Activated CD4-positive, alpha-beta T cell treated with anti-CD3 and anti-CD28 coated beads, Interleukin-2, amount 10 ng/mL, durations not matched to agents 24 days and 14 days (primary cell): ENCODE results near the gene DPYD. TPM values are rescaled to one million over a fixed set of nuclear protein-coding genes. Genes with fewer than 3 reads are reported as not detected.
"Not testable (repeated sequence)": the region's sequence is repeated elsewhere in the genome, so short reads cannot be mapped to it uniquely, and the experiment has no call there.

Experiments
- DNase-seq: peaks from one replicate; pipeline ENCODE4 v3.0.0; 2022
- H3K27ac Mint-ChIP-seq: one replicate; pipeline ENCODE4 v1.8.0; 2022; ENCODE audit warnings: mild to moderate bottlenecking, mixed read lengths
- H3K27me3 Mint-ChIP-seq: one replicate; pipeline ENCODE4 v1.8.0; 2022; ENCODE audit warnings: mixed read lengths
- H3K36me3 Mint-ChIP-seq: one replicate; pipeline ENCODE4 v1.8.0; 2022; ENCODE audit warnings: low read depth, mild to moderate bottlenecking, mixed read lengths
- H3K4me1 Mint-ChIP-seq: one replicate; pipeline ENCODE4 v1.8.0; 2021; ENCODE audit warnings: mixed read lengths
- H3K4me3 Mint-ChIP-seq: one replicate; pipeline ENCODE4 v1.8.0; 2022; ENCODE audit warnings: mild to moderate bottlenecking, moderate library complexity, mixed read lengths
- H3K9me3 Mint-ChIP-seq: one replicate; pipeline ENCODE4 v1.8.0; 2021; ENCODE audit warnings: mixed read lengths
- intact Hi-C: fragments of 100-400 bp; cut with micrococcal nuclease; formaldehyde crosslinking; loops from one replicate; pipeline ENCODE4 v1.15.1; 2023
- total RNA-seq: library from RNA; stranded (reverse); gene quantifications from 2 replicates; pipeline ENCODE4 v1.2.3, GENCODE V29; 2022

Gene DPYD
- total RNA-seq, 1 donor from 2014 or later, result 13.4 TPM

GRCh38 chr1:97254731-97255463 lies 665.9 kb downstream of the DPYD start:
- no peak for DNase-seq
- peaks cover 2% of the 10 kb centered on the region for H3K4me1 Mint-ChIP-seq
- H3K36me3 Mint-ChIP-seq, result no peaks in the 10 kb centered on the region
- intact Hi-C loops, result no loop called here
- no peak overlapping the region for H3K4me3 Mint-ChIP-seq
- H3K9me3 Mint-ChIP-seq, result no peaks in the 10 kb centered on the region
- no peak overlapping the region for H3K27ac Mint-ChIP-seq
- no peaks in the 10 kb centered on the region for H3K27me3 Mint-ChIP-seq

- H3K27me3 Mint-ChIP-seq, result no peaks in the 10 kb centered on the region
- peaks cover 2% of the 10 kb centered on the region for H3K4me1 Mint-ChIP-seq
- no peak overlapping the region for H3K4me3 Mint-ChIP-seq
- H3K27ac Mint-ChIP-seq, result no peak overlapping the region
- no peak for DNase-seq
- H3K9me3 Mint-ChIP-seq, result no peaks in the 10 kb centered on the region
- intact Hi-C loops, result no loop called here
- H3K36me3 Mint-ChIP-seq, result no peaks in the 10 kb centered on the region
Observed at GRCh38 chr1:97252925-97253324, 667.9 kb downstream of the DPYD start.

GRCh38 chr1:97252076-97252475 lies 668.8 kb downstream of the DPYD start:
- Mint-ChIP-seq H3K27me3 (no peaks in the 10 kb centered on the region), H3K4me3 (no peak overlapping the region), H3K36me3 (no peaks in the 10 kb centered on the region), H3K4me1 (peaks cover 2% of the 10 kb centered on the region), H3K27ac (no peak overlapping the region), H3K9me3 (no peaks in the 10 kb centered on the region)
- intact Hi-C loops, result no loop called here
- no peak for DNase-seq

GRCh38 chr1:97247196-97247595 lies 673.6 kb downstream of the DPYD start:
- no peak overlapping the region for H3K27ac Mint-ChIP-seq
- DNase-seq, result no peak
- no peaks in the 10 kb centered on the region for H3K36me3 Mint-ChIP-seq
- H3K4me1 Mint-ChIP-seq, result no peaks in the 10 kb centered on the region
- H3K4me3 Mint-ChIP-seq, result no peak overlapping the region
- no peaks in the 10 kb centered on the region for H3K9me3 Mint-ChIP-seq
- no peaks in the 10 kb centered on the region for H3K27me3 Mint-ChIP-seq
- intact Hi-C loops, result no loop called here

- H3K27me3 Mint-ChIP-seq, result no peaks in the 10 kb centered on the region
- intact Hi-C loops, result no loop called here
- H3K4me1 Mint-ChIP-seq, result no peaks in the 10 kb centered on the region
- no peaks in the 10 kb centered on the region for H3K9me3 Mint-ChIP-seq
- DNase-seq, result no peak
- no peak overlapping the region for H3K4me3 Mint-ChIP-seq
- H3K27ac Mint-ChIP-seq, result no peak overlapping the region
- H3K36me3 Mint-ChIP-seq, result no peaks in the 10 kb centered on the region
Observed at GRCh38 chr1:97245682-97246081, 675.2 kb downstream of the DPYD start.

GRCh38 chr1:97245026-97245425 lies 675.8 kb downstream of the DPYD start:
- Mint-ChIP-seq H3K4me3 (no peak overlapping the region), H3K9me3 (no peaks in the 10 kb centered on the region), H3K36me3 (no peaks in the 10 kb centered on the region), H3K27ac (no peak overlapping the region), H3K4me1 (no peaks in the 10 kb centered on the region), H3K27me3 (no peaks in the 10 kb centered on the region)
- no peak for DNase-seq
- intact Hi-C loops, result no loop called here

GRCh38 chr1:97243973-97244560 lies 676.8 kb downstream of the DPYD start:
- H3K27ac Mint-ChIP-seq, result no peak overlapping the region
- no peak for DNase-seq
- H3K4me3 Mint-ChIP-seq, result no peak overlapping the region
- no peaks in the 10 kb centered on the region for H3K9me3 Mint-ChIP-seq
- no peaks in the 10 kb centered on the region for H3K36me3 Mint-ChIP-seq
- H3K4me1 Mint-ChIP-seq, result no peaks in the 10 kb centered on the region
- H3K27me3 Mint-ChIP-seq, result no peaks in the 10 kb centered on the region
- intact Hi-C loops, result loop anchor here (5.0 kb wide), 1 partner anchor 808 kb away; no protein-coding TSS in a partner anchor

- intact Hi-C loops, result no loop called here
- H3K27ac Mint-ChIP-seq, result no peak overlapping the region
- H3K36me3 Mint-ChIP-seq, result no peaks in the 10 kb centered on the region
- no peaks in the 10 kb centered on the region for H3K27me3 Mint-ChIP-seq
- H3K4me3 Mint-ChIP-seq, result no peak overlapping the region
- no peak for DNase-seq
- no peaks in the 10 kb centered on the region for H3K9me3 Mint-ChIP-seq
- no peaks in the 10 kb centered on the region for H3K4me1 Mint-ChIP-seq
Observed at GRCh38 chr1:97238816-97239215, 682.0 kb downstream of the DPYD start.

GRCh38 chr1:97231354-97231753 lies 689.5 kb downstream of the DPYD start:
- DNase-seq, intact Hi-C loops, H3K4me1 Mint-ChIP-seq, H3K27me3 Mint-ChIP-seq, H3K4me3 Mint-ChIP-seq, H3K36me3 Mint-ChIP-seq, H3K27ac Mint-ChIP-seq, H3K9me3 Mint-ChIP-seq: not testable (repeated sequence)

GRCh38 chr1:97212671-97213070 lies 708.2 kb downstream of the DPYD start:
- intact Hi-C loops, result no loop called here
- H3K4me1 Mint-ChIP-seq, result no peaks in the 10 kb centered on the region
- H3K27ac Mint-ChIP-seq, result no peak overlapping the region
- H3K36me3 Mint-ChIP-seq, result no peaks in the 10 kb centered on the region
- H3K4me3 Mint-ChIP-seq, result no peak overlapping the region
- peaks cover 5% of the 10 kb centered on the region for H3K9me3 Mint-ChIP-seq
- no peaks in the 10 kb centered on the region for H3K27me3 Mint-ChIP-seq
- no peak for DNase-seq

- intact Hi-C loops, result no loop called here
- no peak for DNase-seq
- H3K27ac Mint-ChIP-seq, result no peak overlapping the region
- H3K36me3 Mint-ChIP-seq, result no peaks in the 10 kb centered on the region
- H3K27me3 Mint-ChIP-seq, result no peaks in the 10 kb centered on the region
- H3K4me1 Mint-ChIP-seq, result no peaks in the 10 kb centered on the region
- no peak overlapping the region for H3K4me3 Mint-ChIP-seq
- H3K9me3 Mint-ChIP-seq, result no peaks in the 10 kb centered on the region
Observed at GRCh38 chr1:97210307-97210706, 710.5 kb downstream of the DPYD start.

- Mint-ChIP-seq H3K4me3 (no peak overlapping the region), H3K9me3 (no peaks in the 10 kb centered on the region), H3K27me3 (no peaks in the 10 kb centered on the region), H3K27ac (no peak overlapping the region), H3K36me3 (no peaks in the 10 kb centered on the region), H3K4me1 (no peaks in the 10 kb centered on the region)
- intact Hi-C loops, result no loop called here
- DNase-seq, result no peak
Observed at GRCh38 chr1:97209381-97209957, 711.4 kb downstream of the DPYD start.

- no peak for DNase-seq
- Mint-ChIP-seq H3K27ac (no peak overlapping the region), H3K9me3 (no peaks in the 10 kb centered on the region), H3K4me1 (no peaks in the 10 kb centered on the region), H3K4me3 (no peak overlapping the region), H3K27me3 (no peaks in the 10 kb centered on the region), H3K36me3 (no peaks in the 10 kb centered on the region)
- intact Hi-C loops, result no loop called here
Observed at GRCh38 chr1:97207868-97208267, 713.0 kb downstream of the DPYD start.

- no peaks in the 10 kb centered on the region for H3K36me3 Mint-ChIP-seq
- H3K4me1 Mint-ChIP-seq, result no peaks in the 10 kb centered on the region
- H3K9me3 Mint-ChIP-seq, result no peaks in the 10 kb centered on the region
- no peak overlapping the region for H3K4me3 Mint-ChIP-seq
- DNase-seq, result no peak
- H3K27me3 Mint-ChIP-seq, result no peaks in the 10 kb centered on the region
- H3K27ac Mint-ChIP-seq, result no peak overlapping the region
- intact Hi-C loops, result no loop called here
Observed at GRCh38 chr1:97204468-97204867, 716.4 kb downstream of the DPYD start.
